H1 (cell line): ENCODE data around the gene NABP1. TPM values are rescaled to one million over a fixed set of nuclear protein-coding genes. Genes with fewer than 3 reads are reported as not detected.
A peak's percentile ranks its signal among the peaks of the same experiment; 100 is the strongest.

ENCODE experiments used
- CTCF ChIA-PET: fragments of 300-600 bp; sonication (Branson Sonifier 250); formaldehyde crosslinking; loops from one replicate; lab custom pipeline; 2021; ENCODE audit not compliant: partially characterized antibody; lab: Charles Lee
- POLR2A ChIA-PET: fragments of 300-600 bp; sonication (Branson Sonifier 250); formaldehyde crosslinking; loops from one replicate; lab custom pipeline; 2021; ENCODE audit warnings: inconsistent platforms; ENCODE audit not compliant: partially characterized antibody; lab: Charles Lee
- DNase-seq, 2 experiments: peaks; one replicate each; pipeline versions ENCODE4 v3.0.0 to v3.0.0-alpha.2; 2010 to 2022; ENCODE audit warnings: low spot score in 2 of 2, low read depth in 1 of 2, mixed read lengths in 1 of 2
- FAIRE-seq: peaks from 2 replicates; lab custom pipeline; 2011; peaks lifted over from hg19 to GRCh38; lab: Jason Lieb, UNC
- H2AFZ ChIP-seq: 2 replicates; pipeline ENCODE4 v1.8.1; 2012; ENCODE audit warnings: low read length, inconsistent platforms
- H2AK5ac ChIP-seq: 2 replicates; pipeline ENCODE4 v1.6.1; 2013; ENCODE audit warnings: low read depth, low read length
- H2BK120ac ChIP-seq: replicated peaks from 2 replicates; pipeline ENCODE3; 2013; ENCODE audit warnings: low read depth, low read length, inconsistent platforms
- H2BK12ac ChIP-seq: 2 replicates; pipeline ENCODE4 v1.6.1; 2013; ENCODE audit warnings: low read depth, low read length
- H2BK15ac ChIP-seq: 2 replicates; pipeline ENCODE4 v1.6.1; 2013; ENCODE audit warnings: low read length
- H2BK20ac ChIP-seq: 2 replicates; pipeline ENCODE4 v1.6.1; 2013; ENCODE audit warnings: low read length
- H2BK5ac ChIP-seq: 2 replicates; pipeline ENCODE4 v1.6.1; 2013; ENCODE audit warnings: low read depth, low read length
- H3K14ac ChIP-seq: 2 replicates; pipeline ENCODE4 v1.6.1; 2013; ENCODE audit warnings: inconsistent platforms; ENCODE audit not compliant: insufficient read length
- H3K18ac ChIP-seq: 2 replicates; pipeline ENCODE4 v1.6.1; 2013; ENCODE audit warnings: low read length; ENCODE audit errors: extremely low read depth
- H3K23ac ChIP-seq: 2 replicates; pipeline ENCODE4 v1.6.1; 2013; ENCODE audit warnings: inconsistent platforms; ENCODE audit not compliant: insufficient read length
- H3K23me2 ChIP-seq: 2 replicates; pipeline ENCODE4 v1.6.1; 2013; ENCODE audit warnings: low read depth, low read length
- H3K27ac ChIP-seq: 2 replicates; pipeline ENCODE4 v1.6.1; 2011; ENCODE audit warnings: low read depth, low read length, inconsistent platforms
- H3K27me3 ChIP-seq, 4 experiments: replicated peaks in 1 of 4; 1 replicate in 1 of 4; 2 replicates in 3 of 4; pipeline versions ENCODE4 v1.6.1 to v1.8.1; 2011 to 2013; ENCODE audit warnings: low read length in 3 of 4, mild to moderate bottlenecking in 3 of 4, inconsistent platforms in 2 of 4, mixed read lengths in 2 of 4, moderate library complexity in 1 of 4; ENCODE audit not compliant: control insufficient read depth in 3 of 4, insufficient read depth in 3 of 4; ENCODE audit errors: extremely low read depth in 1 of 4
- H3K36me3 ChIP-seq, 4 experiments: 2 replicates each; pipeline versions ENCODE4 v1.6.1 to v1.8.1; 2011 to 2013; ENCODE audit warnings: mild to moderate bottlenecking in 4 of 4, low read length in 3 of 4, moderate library complexity in 2 of 4, control low read depth in 1 of 4, inconsistent platforms in 1 of 4; ENCODE audit not compliant: insufficient read depth in 4 of 4, control insufficient read depth in 2 of 4
- H3K4ac ChIP-seq: replicated peaks from 2 replicates; pipeline ENCODE3; 2013; ENCODE audit warnings: low read length, low read depth, mixed read lengths, inconsistent platforms; ENCODE audit not compliant: insufficient read length
- H3K4me1 ChIP-seq, 4 experiments: replicated peaks in 1 of 4; 1 replicate in 1 of 4; 2 replicates in 3 of 4; pipeline versions ENCODE4 v1.6.1 to v1.8.1; 2011 to 2013; ENCODE audit warnings: low read length in 3 of 4, inconsistent platforms in 2 of 4, mixed read lengths in 1 of 4; ENCODE audit not compliant: insufficient read depth in 4 of 4, control insufficient read depth in 3 of 4
- H3K4me2 ChIP-seq, 2 experiments: 2 replicates each; pipeline versions ENCODE4 v1.6.1 to v1.8.1; 2011 to 2013; ENCODE audit warnings: low read depth in 2 of 2, low read length in 2 of 2, control low read depth in 1 of 2, inconsistent platforms in 1 of 2, mild to moderate bottlenecking in 1 of 2; ENCODE audit not compliant: insufficient read depth in 1 of 2
- H3K4me3 ChIP-seq, 4 experiments: fragments of 200-600, 300-600 bp in 1 of 4; sonication (generic), shearing (Covaris generic), sonication (Bioruptor Twin) in 1 of 4; 2 replicates each; pipeline versions ENCODE4 v1.5.1 to v1.8.1; 2011 to 2016; ENCODE audit warnings: low read length in 4 of 4, low read depth in 3 of 4, control low read depth in 2 of 4, inconsistent platforms in 2 of 4, mild to moderate bottlenecking in 2 of 4, mixed read lengths in 1 of 4, moderate library complexity in 1 of 4; ENCODE audit not compliant: insufficient read depth in 2 of 4; ENCODE audit errors: extremely low read depth in 1 of 4
- H3K56ac ChIP-seq: replicated peaks from 2 replicates; pipeline ENCODE3; 2013; ENCODE audit warnings: low read depth, mild to moderate bottlenecking, mixed read lengths, low read length, inconsistent platforms; ENCODE audit not compliant: insufficient read length
- H3K79me1 ChIP-seq: 2 replicates; pipeline ENCODE4 v1.6.1; 2013; ENCODE audit warnings: low read depth, low read length, control low read depth
- H3K79me2 ChIP-seq, 2 experiments: 2 replicates each; pipeline versions ENCODE4 v1.6.1 to v1.8.1; 2012 to 2013; ENCODE audit warnings: low read length in 2 of 2, mild to moderate bottlenecking in 2 of 2, inconsistent platforms in 1 of 2; ENCODE audit not compliant: insufficient read depth in 2 of 2, control insufficient read depth in 1 of 2
- H3K9ac ChIP-seq, 4 experiments: replicated peaks in 1 of 4; 1 replicate in 1 of 4; 2 replicates in 3 of 4; pipeline versions ENCODE4 v1.6.1 to v1.8.1; 2011 to 2013; ENCODE audit warnings: low read depth in 3 of 4, low read length in 3 of 4, control low read depth in 2 of 4, mild to moderate bottlenecking in 2 of 4, moderate library complexity in 2 of 4, inconsistent platforms in 1 of 4; ENCODE audit errors: extremely low read depth in 1 of 4
- H3K9me3 ChIP-seq, 2 experiments: 2 replicates each; pipeline versions ENCODE4 v1.6.1 to v1.8.1; 2012 to 2013; ENCODE audit warnings: mild to moderate bottlenecking in 2 of 2, moderate library complexity in 2 of 2, control low read depth in 1 of 2, inconsistent platforms in 1 of 2, low read depth in 1 of 2, low read length in 1 of 2, mixed read lengths in 1 of 2; ENCODE audit not compliant: insufficient read depth in 2 of 2
- H4K20me1 ChIP-seq, 2 experiments: replicated peaks in 1 of 2; 2 replicates each; pipeline versions ENCODE3 to v1.8.1; 2011 to 2013; ENCODE audit warnings: inconsistent platforms in 2 of 2, low read length in 2 of 2, mild to moderate bottlenecking in 1 of 2; ENCODE audit not compliant: insufficient read depth in 2 of 2, control insufficient read depth in 1 of 2
- H4K5ac ChIP-seq: 2 replicates; pipeline ENCODE4 v1.6.1; 2013; ENCODE audit warnings: low read length, low read depth, mixed read lengths, inconsistent platforms; ENCODE audit not compliant: insufficient read length
- H4K8ac ChIP-seq: 2 replicates; pipeline ENCODE4 v1.8.0; 2013; ENCODE audit warnings: mild to moderate bottlenecking, moderate library complexity, low read length, inconsistent platforms; ENCODE audit not compliant: insufficient read depth; ENCODE audit errors: extremely low read depth
- H4K91ac ChIP-seq: replicated peaks from 2 replicates; pipeline ENCODE3; 2013; ENCODE audit warnings: low read length, mixed read lengths, inconsistent platforms; ENCODE audit not compliant: insufficient read length
- ASH2L ChIP-seq: fragments of 200-600, 300-600 bp; sonication (generic); IDR thresholded peaks from one replicate; pipeline ENCODE4 v1.7.1; 2017; ENCODE audit warnings: low read length
- CHD1 ChIP-seq: IDR thresholded peaks from 2 replicates; pipeline ENCODE4 v1.6.1; 2012; ENCODE audit warnings: low read depth, low read length, improper control_type of control experiment
- SIN3A ChIP-seq, 2 experiments: IDR thresholded peaks in 1 of 2; conservative IDR thresholded peaks in 1 of 2; 2 replicates each; pipeline ENCODE4 v1.6.1; 2011 to 2012; ENCODE audit warnings: low read length in 2 of 2, improper control_type of control experiment in 1 of 2, low read depth in 1 of 2, mild to moderate bottlenecking in 1 of 2
- SIRT6 ChIP-seq: IDR thresholded peaks from one replicate; pipeline ENCODE4 v1.7.1; 2012; ENCODE audit warnings: low read length, inconsistent platforms
- SIX5 ChIP-seq: IDR thresholded peaks from 2 replicates; pipeline ENCODE4 v1.6.1; 2011; ENCODE audit warnings: mild to moderate bottlenecking, low read depth, low read length
- TBP ChIP-seq: IDR thresholded peaks from 2 replicates; pipeline ENCODE4 v1.6.1; 2011; ENCODE audit warnings: low read depth, low read length, improper control_type of control experiment
- TCF12 ChIP-seq: IDR thresholded peaks from 2 replicates; pipeline ENCODE4 v1.6.1; 2011; ENCODE audit warnings: low read depth, mild to moderate bottlenecking, low read length
- WGBS, 2 experiments: shearing (Covaris generic) in 1 of 2; methylation state at CpG; one replicate each; pipeline versions ENCODE4 v1.1.6 to v1.1.7; 2013 to 2015; ENCODE audit warnings: low lambda C conversion rate in 2 of 2, mixed read lengths in 2 of 2, inconsistent platforms in 1 of 2, low coverage in 1 of 2, missing lambda C conversion rate in 1 of 2; ENCODE audit not compliant: insufficient replicate concordance in 2 of 2, insufficient coverage in 1 of 2, insufficient read length in 1 of 2; ENCODE audit errors: extremely low coverage in 1 of 2, missing lambda C conversion rate in 1 of 2; 5-methylcytosine and 5-hydroxymethylcytosine counted together
- polyA plus RNA-seq, 7 experiments: library from polyadenylated mRNA; depleted of rRNA in 3 of 7; stranded (reverse) in 5 of 7; unstranded in 2 of 7; fragments of >200 nt in 5 of 7; fragments of 200-250 nt in 2 of 7; gene quantifications; 1 replicate in 5 of 7; 2 replicates in 1 of 7; 4 replicates in 1 of 7; pipeline versions ENCODE4 v1.2.1 to v1.2.3, GENCODE V29; 2011 to 2013; ENCODE audit warnings: missing spikeins in 2 of 7, mixed read lengths in 2 of 7
- total RNA-seq: library from RNA; stranded (reverse); fragmentation: NEBNext Ultra II Directional; extraction: Animal tissue kit (Norgen Biotek cat#: 25700); gene quantifications from 2 replicates; pipeline ENCODE4 v1.2.1, GENCODE V29; 2021
- TF ChIP-seq, protein P1 (sequence below): IDR thresholded peaks from 2 replicates; pipeline ENCODE4 v1.6.1; 2011; ENCODE audit warnings: low read depth, mild to moderate bottlenecking, low read length; ENCODE audit not compliant: insufficient read depth
- TF ChIP-seq, protein P2 (sequence below), 3 experiments: IDR thresholded peaks; 1 replicate in 2 of 3; 2 replicates in 1 of 3; pipeline versions ENCODE4 v1.5.1 to v1.6.1; 2011; ENCODE audit warnings: low read length in 3 of 3, mild to moderate bottlenecking in 3 of 3, inconsistent platforms in 2 of 3, low read depth in 1 of 3, moderate library complexity in 1 of 3; ENCODE audit not compliant: insufficient read depth in 1 of 3; ENCODE audit errors: control extremely low read depth in 1 of 3

NABP1 gene
- total and polyA plus RNA-seq, 2 of the 8 experiments (the other 6 are each of a cell fraction or from before 2014, with no cell fraction given) = 0.63 to 4.8 TPM

DNA sequence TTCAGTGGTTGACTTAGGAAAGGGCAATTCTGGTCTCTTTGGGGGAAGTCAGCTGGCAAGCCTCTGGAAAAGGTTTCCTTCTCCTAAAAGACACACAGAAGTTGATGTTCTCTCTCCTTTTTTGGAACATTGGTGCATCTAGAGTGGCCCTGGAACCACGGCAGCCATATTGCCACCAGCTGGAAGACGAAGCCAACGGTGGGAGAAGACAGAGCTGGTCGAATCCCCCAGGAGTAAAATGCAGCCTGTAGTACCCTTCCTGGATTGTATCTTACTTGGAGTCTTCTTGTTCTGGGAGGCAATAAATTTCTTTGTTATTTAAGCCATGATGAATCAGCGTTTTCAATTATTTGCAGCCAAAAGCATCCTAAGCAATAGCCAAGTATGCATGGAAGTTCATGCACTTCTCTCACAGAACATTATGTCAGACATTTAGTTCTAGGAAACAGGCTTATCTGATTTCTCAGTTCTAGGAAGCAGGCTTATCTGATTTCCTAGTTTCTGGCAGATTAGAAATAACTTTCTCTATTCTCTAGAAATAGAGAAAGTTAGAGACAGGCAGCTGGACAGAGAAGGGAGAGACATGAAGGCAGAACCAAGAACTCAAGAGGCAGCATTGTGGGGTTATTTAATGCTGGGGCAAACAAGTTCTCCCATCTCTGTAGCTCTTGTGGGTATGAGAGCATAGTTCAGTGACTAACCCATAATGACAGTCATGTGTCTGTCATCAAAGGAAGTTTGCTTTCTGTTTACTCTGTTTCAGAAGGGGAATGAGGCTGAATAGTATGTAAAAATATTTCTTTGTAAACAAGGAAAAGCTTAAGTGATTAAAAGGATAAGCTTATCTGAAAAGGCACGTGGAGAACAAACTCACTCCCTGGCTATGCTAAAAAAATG lies 40.5 kb upstream of the NABP1 start:
- no peak overlapping the region for H3K4ac ChIP-seq
- DNase-seq (no peak), FAIRE-seq (no peak)
- H3K9me3 ChIP-seq = no peaks in the 10 kb centered on the region
- no peaks in the 10 kb centered on the region for H3K79me2 ChIP-seq
- no peak overlapping the region for H2BK20ac ChIP-seq
- no peak overlapping the region for H3K9ac ChIP-seq
- H3K56ac ChIP-seq = no peak overlapping the region
- 0 out of 4 replicates have a peak overlapping the region, but pooled peaks of 1 of the 2 experiments have one; percentile 16 for H3K4me2 ChIP-seq
- H3K4me3 ChIP-seq = no peak overlapping the region
- no peaks in the 10 kb centered on the region for H3K79me1 ChIP-seq
- H3K4me1 ChIP-seq = peaks cover 0 to 9% (median 4%) of the 10 kb centered on the region in 4 experiments; a peak in 2 of 7 replicates
- WGBS, 2 experiments = 86% methylated on average over 6 of the region's 6 CpGs; no CpG with 5 or more reads in 1 of the 2 experiments
- H4K91ac ChIP-seq = no peak overlapping the region
- POLR2A ChIA-PET = no interaction called here
- no peak overlapping the region for H2BK12ac ChIP-seq
- H2AFZ ChIP-seq = no peak overlapping the region
- H3K23me2 ChIP-seq = no peaks in the 10 kb centered on the region
- CTCF ChIA-PET = interaction anchor here (1.2 to 1.6 kb wide), 5 partner anchors 9 to 232 kb away, joined by 3 to 6 read pairs (median 3); no protein-coding TSS in a partner anchor
- no peak overlapping the region for H2BK120ac ChIP-seq
- H4K5ac ChIP-seq = no peak overlapping the region
- H2BK5ac ChIP-seq = no peak overlapping the region
- no peak overlapping the region for H3K14ac ChIP-seq
- no peaks in the 10 kb centered on the region for H4K20me1 ChIP-seq
- H2BK15ac ChIP-seq = no peak overlapping the region
- H2AK5ac ChIP-seq = no peak overlapping the region
- H4K8ac ChIP-seq = no peak overlapping the region
- H3K18ac ChIP-seq = no peak overlapping the region
- no peaks in the 10 kb centered on the region for H3K36me3 ChIP-seq
- H3K27me3 ChIP-seq = no peaks in the 10 kb centered on the region
- H3K23ac ChIP-seq = no peak overlapping the region
- no peak overlapping the region for H3K27ac ChIP-seq
- TF ChIP-seq, protein P1, sequence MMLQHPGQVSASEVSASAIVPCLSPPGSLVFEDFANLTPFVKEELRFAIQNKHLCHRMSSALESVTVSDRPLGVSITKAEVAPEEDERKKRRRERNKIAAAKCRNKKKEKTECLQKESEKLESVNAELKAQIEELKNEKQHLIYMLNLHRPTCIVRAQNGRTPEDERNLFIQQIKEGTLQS = no peak
- TF ChIP-seq, protein P2, sequence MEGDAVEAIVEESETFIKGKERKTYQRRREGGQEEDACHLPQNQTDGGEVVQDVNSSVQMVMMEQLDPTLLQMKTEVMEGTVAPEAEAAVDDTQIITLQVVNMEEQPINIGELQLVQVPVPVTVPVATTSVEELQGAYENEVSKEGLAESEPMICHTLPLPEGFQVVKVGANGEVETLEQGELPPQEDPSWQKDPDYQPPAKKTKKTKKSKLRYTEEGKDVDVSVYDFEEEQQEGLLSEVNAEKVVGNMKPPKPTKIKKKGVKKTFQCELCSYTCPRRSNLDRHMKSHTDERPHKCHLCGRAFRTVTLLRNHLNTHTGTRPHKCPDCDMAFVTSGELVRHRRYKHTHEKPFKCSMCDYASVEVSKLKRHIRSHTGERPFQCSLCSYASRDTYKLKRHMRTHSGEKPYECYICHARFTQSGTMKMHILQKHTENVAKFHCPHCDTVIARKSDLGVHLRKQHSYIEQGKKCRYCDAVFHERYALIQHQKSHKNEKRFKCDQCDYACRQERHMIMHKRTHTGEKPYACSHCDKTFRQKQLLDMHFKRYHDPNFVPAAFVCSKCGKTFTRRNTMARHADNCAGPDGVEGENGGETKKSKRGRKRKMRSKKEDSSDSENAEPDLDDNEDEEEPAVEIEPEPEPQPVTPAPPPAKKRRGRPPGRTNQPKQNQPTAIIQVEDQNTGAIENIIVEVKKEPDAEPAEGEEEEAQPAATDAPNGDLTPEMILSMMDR (IDR thresholded peaks at IDR 0.05; ENCODE audit: control extremely low read depth in 1 of 3, insufficient read depth in 1 of 3, low read depth in 1 of 3, low read length in 3 of 3) = no peak
- TF ChIP-seq CHD1 (no peak), ASH2L (no peak), TCF12 (no peak), SIRT6 (no peak), SIN3A (conservative IDR thresholded peaks at IDR 0.05 in 1 of 2, IDR thresholded peaks at IDR 0.05 in 1 of 2; ENCODE audit: low read depth in 1 of 2, low read length in 2 of 2) (no peak), TBP (no peak), SIX5 (no peak)
